Left lung (tissue), 10 donors: ENCODE measurements around the gene TOMM5. TPM values are rescaled to one million over a fixed set of nuclear protein-coding genes. Genes with fewer than 3 reads are reported as not detected.

Experiments
- ATAC-seq: fragments of 200-7000 bp; cut with Tn5 transposase; one replicate; pipeline ENCODE4 v1.9.1; 2020; ENCODE audit warnings: moderate library complexity
- DNase-seq, 4 donors: peaks; one replicate each; pipeline ENCODE4 v3.0.0-alpha.2; 2013 to 2020
- H3K27ac ChIP-seq, 2 donors: fragments of 200-600 bp; sonication (generic) in 1 of 2; one replicate each; pipeline versions ENCODE4 v1.5.0 to v1.8.0; 2020 to 2021
- H3K27me3 ChIP-seq, 2 donors: fragments of 200-600 bp; sonication (generic) in 1 of 2; one replicate each; pipeline versions ENCODE4 v1.5.0 to v1.8.0; 2020 to 2021
- H3K36me3 ChIP-seq, 2 donors: fragments of 200-600 bp; sonication (generic) in 1 of 2; one replicate each; pipeline versions ENCODE4 v1.5.0 to v1.8.0; 2020 to 2021
- H3K4me1 ChIP-seq, 2 donors: fragments of 200-600 bp; one replicate each; pipeline ENCODE4 v1.8.0; 2021
- H3K4me3 ChIP-seq, 2 donors: fragments of 200-600 bp; sonication (generic) in 1 of 2; one replicate each; pipeline versions ENCODE4 v1.5.0 to v1.8.0; 2020 to 2021; ENCODE audit warnings: mild to moderate bottlenecking in 1 of 2
- H3K9me3 ChIP-seq, 2 donors: fragments of 200-600 bp; sonication (generic) in 1 of 2; one replicate each; pipeline versions ENCODE4 v1.5.0 to v1.8.0; 2020 to 2021
- intact Hi-C, 2 donors: fragments of 100-400 bp; cut with DNase I; formaldehyde crosslinking; loops; one replicate each; pipeline versions ENCODE4 v1.11.2 to v1.14.2; 2022
- polyA plus RNA-seq, 6 donors: library from polyadenylated mRNA; unstranded; fragments of 120-200 nt; gene quantifications; one replicate each; pipeline ENCODE4 v1.2.1, GENCODE V29; 2013; ENCODE audit not compliant: insufficient read length in 6 of 6
- total RNA-seq, 2 donors: library from RNA; stranded (reverse); fragmentation: NEBNext Ultra II Directional; extraction: Animal tissue kit (Norgen Biotek cat#: 25700); gene quantifications; one replicate each; pipeline ENCODE4 v1.2.1, GENCODE V29; 2021
- TF ChIP-seq, protein P1 (sequence below), 2 donors: fragments of 200-600 bp; sonication (generic) in 1 of 2; IDR thresholded peaks; one replicate each; pipeline versions ENCODE4 v1.5.0 to v1.8.0; 2021; ENCODE audit warnings: antibody characterized with exemption in 2 of 2
- donor health status: DM: no; HTN: yes; CAD: no.
- donor health status: DM: no; HTN: no; CAD: no.

TOMM5 gene
- total and polyA plus RNA-seq, 8 donors, result 65.5 to 112 (median 99.3) TPM

DNA sequence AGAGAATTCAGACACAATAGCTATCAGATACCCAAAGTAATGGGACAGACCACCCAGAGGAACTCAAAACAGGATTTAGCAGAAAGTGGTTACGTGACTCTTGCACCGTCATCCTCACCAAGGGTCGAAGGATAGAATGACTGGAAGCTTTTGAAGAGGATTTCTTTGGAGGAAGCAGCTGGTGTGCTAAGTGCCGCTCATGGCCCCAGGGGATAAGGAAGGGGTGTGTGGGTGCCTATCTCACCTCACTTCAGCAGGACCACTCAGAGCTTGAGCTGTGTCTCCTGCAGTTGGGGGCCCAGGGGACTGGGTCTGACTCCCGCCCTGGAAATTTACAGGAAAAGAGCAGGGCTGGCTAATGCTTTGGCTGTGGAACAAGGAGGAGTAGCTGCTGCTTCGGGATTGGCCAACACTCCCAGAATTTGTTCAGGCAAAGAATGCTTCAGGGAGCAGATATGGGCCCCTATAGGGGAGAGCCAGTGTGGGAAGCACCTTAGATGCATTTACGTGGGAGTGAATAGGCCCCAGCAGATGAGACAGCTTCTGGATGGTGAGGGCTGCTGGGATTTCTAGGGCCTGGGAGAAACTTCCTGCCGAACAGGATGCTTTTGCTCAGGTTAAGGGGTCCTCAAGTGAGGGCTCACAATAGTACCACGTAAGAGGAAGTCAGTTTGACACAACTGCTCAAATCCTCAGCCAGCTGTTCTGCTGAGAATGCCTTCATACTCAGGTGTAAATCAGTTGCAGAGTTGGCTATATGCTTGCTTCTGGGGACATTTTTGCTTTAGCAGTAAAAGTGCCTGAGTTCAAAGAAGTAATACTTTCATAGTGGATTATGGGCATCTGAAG lies 29.1 kb upstream of the TOMM5 start:
- no peak for DNase-seq

DNA sequence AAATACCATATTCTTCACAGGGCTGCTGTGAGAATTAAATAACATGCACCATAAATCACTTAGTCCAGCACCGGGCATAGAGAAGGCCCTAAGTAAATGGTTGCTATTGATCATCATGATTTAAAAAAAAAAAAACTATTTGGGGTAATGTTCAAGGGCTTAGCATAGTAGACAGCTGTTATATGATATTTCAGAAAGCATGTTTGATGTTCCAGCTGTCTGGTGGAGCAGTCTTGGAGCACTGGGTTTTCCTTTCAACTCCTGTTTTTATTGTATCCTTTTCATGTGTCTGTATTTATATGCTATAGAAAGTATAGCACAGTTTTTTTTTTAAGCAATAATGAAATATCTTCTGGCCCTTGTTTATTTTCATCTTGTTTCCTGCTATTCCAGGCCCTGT lies 28.0 kb upstream of the TOMM5 start:
- Histone ChIP-seq H3K4me1 (no peaks in the 10 kb centered on the region), H3K4me3 (no peak overlapping the region), H3K9me3 (no peaks in the 10 kb centered on the region), H3K27me3 (no peaks in the 10 kb centered on the region), H3K27ac (no peak overlapping the region), H3K36me3 (no peaks in the 10 kb centered on the region)
- intact Hi-C loops, result no loop called here
- DNase-seq, result no peak
- TF ChIP-seq, protein P1, sequence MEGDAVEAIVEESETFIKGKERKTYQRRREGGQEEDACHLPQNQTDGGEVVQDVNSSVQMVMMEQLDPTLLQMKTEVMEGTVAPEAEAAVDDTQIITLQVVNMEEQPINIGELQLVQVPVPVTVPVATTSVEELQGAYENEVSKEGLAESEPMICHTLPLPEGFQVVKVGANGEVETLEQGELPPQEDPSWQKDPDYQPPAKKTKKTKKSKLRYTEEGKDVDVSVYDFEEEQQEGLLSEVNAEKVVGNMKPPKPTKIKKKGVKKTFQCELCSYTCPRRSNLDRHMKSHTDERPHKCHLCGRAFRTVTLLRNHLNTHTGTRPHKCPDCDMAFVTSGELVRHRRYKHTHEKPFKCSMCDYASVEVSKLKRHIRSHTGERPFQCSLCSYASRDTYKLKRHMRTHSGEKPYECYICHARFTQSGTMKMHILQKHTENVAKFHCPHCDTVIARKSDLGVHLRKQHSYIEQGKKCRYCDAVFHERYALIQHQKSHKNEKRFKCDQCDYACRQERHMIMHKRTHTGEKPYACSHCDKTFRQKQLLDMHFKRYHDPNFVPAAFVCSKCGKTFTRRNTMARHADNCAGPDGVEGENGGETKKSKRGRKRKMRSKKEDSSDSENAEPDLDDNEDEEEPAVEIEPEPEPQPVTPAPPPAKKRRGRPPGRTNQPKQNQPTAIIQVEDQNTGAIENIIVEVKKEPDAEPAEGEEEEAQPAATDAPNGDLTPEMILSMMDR (IDR thresholded peaks at IDR 0.05), result no peak
- ATAC-seq, result no peak

More for the DNA sequence above, 29.1 kb upstream of the TOMM5 start:
- Histone ChIP-seq H3K36me3 (no peaks in the 10 kb centered on the region), H3K9me3 (no peaks in the 10 kb centered on the region), H3K4me3 (no peak overlapping the region), H3K27me3 (no peaks in the 10 kb centered on the region), H3K4me1 (no peaks in the 10 kb centered on the region), H3K27ac (no peak overlapping the region)
- intact Hi-C loops, result no loop called here
- TF ChIP-seq, protein P1 (IDR thresholded peaks at IDR 0.05), result no peak
- ATAC-seq, result no peak

DNA sequence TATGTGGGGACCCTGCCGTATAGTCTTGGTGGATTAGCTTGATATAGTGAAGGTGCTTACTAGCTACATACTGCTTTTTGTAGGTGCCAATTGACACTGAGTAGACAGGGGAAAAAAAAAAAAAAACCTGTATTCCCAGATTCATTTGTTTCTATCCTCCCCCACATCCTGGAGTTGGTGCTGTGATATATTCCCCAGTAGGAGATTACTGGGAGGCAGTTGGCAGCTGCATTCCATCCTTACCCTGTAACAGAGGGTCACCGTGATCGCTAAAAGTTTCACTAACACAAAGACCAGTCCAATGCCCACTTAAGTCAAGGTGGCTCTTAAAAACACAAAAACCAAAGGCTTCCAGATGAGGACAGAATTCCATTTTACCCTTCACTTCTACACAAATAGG lies 27.4 kb upstream of the TOMM5 start:
- H3K27me3 ChIP-seq, result no peaks in the 10 kb centered on the region
- DNase-seq (no peak), ATAC-seq (no peak)
- intact Hi-C loops, result no loop called here
- H3K4me1 ChIP-seq, result no peaks in the 10 kb centered on the region
- TF ChIP-seq, protein P1 (IDR thresholded peaks at IDR 0.05), result no peak
- H3K36me3 ChIP-seq, result no peaks in the 10 kb centered on the region
- H3K9me3 ChIP-seq, result no peaks in the 10 kb centered on the region
- no peak overlapping the region for H3K4me3 ChIP-seq
- H3K27ac ChIP-seq, result no peak overlapping the region

DNA sequence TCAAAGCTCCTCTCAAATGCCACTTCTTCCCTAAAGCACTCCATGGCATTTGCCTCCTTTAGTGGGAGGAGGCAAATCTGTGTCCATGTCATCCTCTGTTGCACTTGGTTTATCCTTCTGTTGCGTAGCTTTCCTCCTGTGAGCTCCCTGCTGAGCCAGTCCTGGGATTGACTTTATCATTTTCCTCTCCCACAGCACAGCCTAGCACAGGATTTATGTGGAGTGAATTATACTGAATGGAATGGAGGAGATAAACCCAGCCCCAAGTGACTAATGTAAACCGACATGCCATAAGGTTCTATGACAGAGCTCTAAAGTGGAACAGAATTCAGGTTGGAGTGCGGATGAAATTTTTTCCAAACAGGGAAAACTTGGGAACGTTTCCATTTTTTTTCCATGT lies 26.4 kb upstream of the TOMM5 start:
- no peaks in the 10 kb centered on the region for H3K4me1 ChIP-seq
- no peak for ATAC-seq
- H3K27ac ChIP-seq, result no peak overlapping the region

DNA sequence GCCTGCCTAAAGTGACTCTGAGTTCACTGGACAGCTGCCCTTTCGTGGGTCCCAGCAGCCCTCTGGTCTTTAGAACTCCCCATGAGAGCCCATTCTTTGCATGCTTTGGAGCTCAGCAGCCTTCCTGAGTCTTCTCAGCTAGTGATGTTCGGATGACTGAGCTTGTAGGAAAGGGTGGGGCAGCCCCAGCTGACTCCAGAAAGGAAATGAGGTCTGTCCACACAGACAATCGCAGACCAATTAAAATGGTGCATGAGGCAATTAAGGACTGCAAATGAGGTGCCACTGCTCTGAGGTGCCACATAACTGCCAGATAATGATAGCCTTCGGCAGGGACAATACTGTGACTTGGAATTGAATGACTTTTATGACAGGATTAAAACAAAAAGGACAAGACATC lies 25.4 kb upstream of the TOMM5 start:
- H3K36me3 ChIP-seq, result no peaks in the 10 kb centered on the region
- no peak overlapping the region for H3K27ac ChIP-seq
- no peaks in the 10 kb centered on the region for H3K4me1 ChIP-seq
- ATAC-seq, result no peak
- no peaks in the 10 kb centered on the region for H3K9me3 ChIP-seq
- intact Hi-C loops, result no loop called here
- TF ChIP-seq, protein P1 (IDR thresholded peaks at IDR 0.05), result no peak
- H3K4me3 ChIP-seq, result no peak overlapping the region
- no peak for DNase-seq
- peaks cover 0 to 2% of the 10 kb centered on the region in 2 donors for H3K27me3 ChIP-seq

More for the DNA sequence above, 26.4 kb upstream of the TOMM5 start:
- no peak overlapping the region for H3K4me3 ChIP-seq
- no peaks in the 10 kb centered on the region for H3K9me3 ChIP-seq
- no peak for DNase-seq
- TF ChIP-seq, protein P1 (IDR thresholded peaks at IDR 0.05), result no peak
- no peaks in the 10 kb centered on the region for H3K36me3 ChIP-seq
- H3K27me3 ChIP-seq, result no peaks in the 10 kb centered on the region
- intact Hi-C loops, result no loop called here
